ES-I3 (cell line): ENCODE results near the gene CDK12.
A peak's percentile ranks its signal among the peaks of the same experiment; 100 is the strongest.

Experiments
- H3K36me3 ChIP-seq: 2 replicates; pipeline ENCODE4 v1.6.1; 2013; ENCODE audit warnings: mild to moderate bottlenecking, low read length, control low read depth, moderate library complexity; ENCODE audit not compliant: insufficient read depth
- H3K4me1 ChIP-seq: 2 replicates; pipeline ENCODE4 v1.6.1; 2013; ENCODE audit warnings: mild to moderate bottlenecking, control low read depth, low read length; ENCODE audit not compliant: insufficient read depth
- H3K9ac ChIP-seq: 2 replicates; pipeline ENCODE4 v1.6.1; 2013; ENCODE audit warnings: low read depth, mild to moderate bottlenecking, low read length, moderate library complexity
- H3K9me3 ChIP-seq: 2 replicates; pipeline ENCODE4 v1.6.1; 2013; ENCODE audit warnings: mild to moderate bottlenecking, low read length, moderate library complexity; ENCODE audit not compliant: control insufficient read depth, insufficient read depth

CDK12 gene

GRCh38 chr17:39548494-39549225, 87.4 kb downstream of the CDK12 start:
- H3K9me3 ChIP-seq, result no peaks in the 10 kb centered on the region
- no peaks in the 10 kb centered on the region for H3K36me3 ChIP-seq
- peaks cover under 1% of the 10 kb centered on the region; the same call in 1 of the 2 replicates for H3K4me1 ChIP-seq
- H3K9ac ChIP-seq, result no peak overlapping the region

DNA sequence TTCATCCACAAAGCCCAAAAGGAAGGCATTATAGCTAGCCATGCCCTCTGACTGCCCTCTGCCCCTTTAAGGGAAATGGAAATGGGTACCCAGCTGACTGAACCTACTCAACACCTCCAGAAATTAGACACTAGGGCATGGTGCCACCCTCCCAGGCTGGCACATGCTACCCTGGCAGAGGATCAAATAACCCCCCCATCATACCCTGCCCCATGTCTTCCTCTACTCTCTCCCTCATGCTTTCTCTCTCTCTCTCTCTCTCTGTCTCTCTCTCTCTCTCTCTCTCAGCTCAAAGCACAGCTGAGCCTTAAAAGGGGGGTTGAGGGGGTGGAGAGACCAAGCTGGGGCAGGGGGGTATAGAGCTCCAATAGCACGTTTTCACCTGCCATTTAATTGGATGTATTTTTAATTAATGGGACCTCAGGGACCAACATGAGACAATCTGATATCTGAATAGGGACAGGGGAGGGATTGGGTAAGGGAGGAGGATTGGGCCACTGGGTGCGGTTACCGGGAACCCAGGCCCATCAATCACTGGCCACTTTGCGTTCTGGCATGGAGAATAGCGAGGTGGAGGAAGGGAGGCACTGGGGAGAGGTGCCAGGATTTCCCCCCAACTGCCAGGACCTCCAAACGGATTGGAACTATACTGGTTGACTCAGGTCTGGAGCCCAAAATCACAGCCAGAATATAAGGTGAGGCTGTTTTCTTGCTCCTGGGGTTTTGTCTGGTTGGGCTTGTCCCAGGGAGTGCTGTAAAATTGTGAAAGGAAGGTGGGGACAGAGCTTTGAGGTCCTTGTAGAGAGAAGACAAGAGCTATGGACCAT, 88.7 kb downstream of the CDK12 start:
- Histone ChIP-seq H3K36me3 (no peaks in the 10 kb centered on the region), H3K9me3 (no peaks in the 10 kb centered on the region), H3K4me1 (peaks cover 3% of the 10 kb centered on the region; the same call in 1 of the 2 replicates), H3K9ac (no peak overlapping the region)

GRCh38 chr17:39551879-39552278, 90.6 kb downstream of the CDK12 start:
- Histone ChIP-seq H3K4me1 (peaks cover 3% of the 10 kb centered on the region), H3K36me3 (no peaks in the 10 kb centered on the region), H3K9me3 (no peaks in the 10 kb centered on the region), H3K9ac (no peak overlapping the region)

DNA sequence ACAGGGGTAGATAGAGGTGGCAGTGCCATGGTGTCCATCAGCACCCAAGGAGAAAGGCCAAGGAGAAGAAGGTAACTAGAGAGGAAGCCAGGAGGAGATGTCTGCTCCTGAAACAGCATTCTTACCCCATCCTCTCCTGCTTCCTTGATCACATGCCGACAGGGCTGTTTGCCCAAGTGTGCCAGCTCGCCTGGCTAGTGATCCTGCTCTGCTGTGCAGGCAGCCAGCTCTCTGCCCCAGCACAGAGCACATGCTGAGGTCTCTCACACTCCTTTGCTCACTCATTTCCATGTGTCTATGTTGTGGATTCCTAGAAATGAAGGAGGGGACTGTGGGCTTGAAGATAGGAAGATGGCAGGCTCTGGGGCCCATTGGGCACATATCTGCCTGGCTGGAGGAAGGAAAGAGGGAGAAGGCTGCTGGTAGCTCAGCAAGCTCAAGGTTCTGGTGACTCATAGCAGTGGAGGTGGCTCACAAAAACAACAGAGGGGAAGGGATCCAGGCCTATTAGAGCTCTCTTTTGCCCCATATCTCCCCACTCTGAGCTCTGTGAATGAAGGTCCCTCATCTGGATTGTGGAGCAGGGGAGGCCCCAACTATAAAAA, 92.2 kb downstream of the CDK12 start:
- H3K9ac ChIP-seq, result no peak overlapping the region
- peaks cover 3% of the 10 kb centered on the region for H3K4me1 ChIP-seq
- H3K9me3 ChIP-seq, result no peaks in the 10 kb centered on the region
- no peaks in the 10 kb centered on the region for H3K36me3 ChIP-seq

DNA sequence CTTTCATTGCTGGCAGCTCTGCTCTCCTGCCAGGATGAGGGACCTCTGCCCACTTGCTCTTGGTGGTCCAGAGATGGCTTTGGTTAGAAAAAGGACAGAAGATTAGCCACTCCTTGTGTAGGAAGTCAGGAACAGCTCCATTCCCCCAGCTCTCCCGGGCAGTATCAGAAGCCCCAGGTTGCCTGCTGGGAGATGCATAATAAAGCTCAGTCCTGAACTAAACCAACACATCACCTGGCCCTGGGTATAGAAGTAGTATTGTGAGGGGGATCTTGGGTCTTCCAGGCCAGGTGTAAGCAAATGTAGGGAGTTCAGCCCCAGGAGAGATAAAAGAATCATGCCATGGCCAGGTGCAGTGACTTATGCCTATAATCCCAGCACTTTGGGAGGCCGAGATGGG, 94.1 kb downstream of the CDK12 start:
- Histone ChIP-seq H3K4me1 (peaks cover 3% of the 10 kb centered on the region), H3K36me3 (no peaks in the 10 kb centered on the region), H3K9ac (peak overlapping the region; percentile 1; the same call in 1 of the 2 replicates), H3K9me3 (no peaks in the 10 kb centered on the region)

GRCh38 chr17:39556423-39556822, 95.1 kb downstream of the CDK12 start:
- H3K36me3 ChIP-seq, result no peaks in the 10 kb centered on the region
- H3K9me3 ChIP-seq, result no peaks in the 10 kb centered on the region
- peaks cover 3% of the 10 kb centered on the region for H3K4me1 ChIP-seq
- no peak overlapping the region for H3K9ac ChIP-seq

- no peak overlapping the region for H3K9ac ChIP-seq
- H3K36me3 ChIP-seq, result no peaks in the 10 kb centered on the region
- peaks cover 12% of the 10 kb centered on the region for H3K4me1 ChIP-seq
- no peaks in the 10 kb centered on the region for H3K9me3 ChIP-seq
Measured at GRCh38 chr17:39562395-39562794, 101.1 kb downstream of the CDK12 start.

GRCh38 chr17:39562976-39563375, 101.7 kb downstream of the CDK12 start:
- no peaks in the 10 kb centered on the region for H3K36me3 ChIP-seq
- peaks cover 12% of the 10 kb centered on the region for H3K4me1 ChIP-seq
- no peak overlapping the region for H3K9ac ChIP-seq
- no peaks in the 10 kb centered on the region for H3K9me3 ChIP-seq

GRCh38 chr17:39563476-39563875, 102.2 kb downstream of the CDK12 start:
- Histone ChIP-seq H3K36me3 (no peaks in the 10 kb centered on the region), H3K4me1 (peaks cover 12% of the 10 kb centered on the region), H3K9me3 (no peaks in the 10 kb centered on the region), H3K9ac (peak overlapping the region; percentile 19; the same call in 1 of the 2 replicates)

- Histone ChIP-seq H3K4me1 (peaks cover 12% of the 10 kb centered on the region), H3K36me3 (no peaks in the 10 kb centered on the region), H3K9ac (no peak overlapping the region), H3K9me3 (no peaks in the 10 kb centered on the region)
Measured at GRCh38 chr17:39564211-39564848, 103.0 kb downstream of the CDK12 start.

DNA sequence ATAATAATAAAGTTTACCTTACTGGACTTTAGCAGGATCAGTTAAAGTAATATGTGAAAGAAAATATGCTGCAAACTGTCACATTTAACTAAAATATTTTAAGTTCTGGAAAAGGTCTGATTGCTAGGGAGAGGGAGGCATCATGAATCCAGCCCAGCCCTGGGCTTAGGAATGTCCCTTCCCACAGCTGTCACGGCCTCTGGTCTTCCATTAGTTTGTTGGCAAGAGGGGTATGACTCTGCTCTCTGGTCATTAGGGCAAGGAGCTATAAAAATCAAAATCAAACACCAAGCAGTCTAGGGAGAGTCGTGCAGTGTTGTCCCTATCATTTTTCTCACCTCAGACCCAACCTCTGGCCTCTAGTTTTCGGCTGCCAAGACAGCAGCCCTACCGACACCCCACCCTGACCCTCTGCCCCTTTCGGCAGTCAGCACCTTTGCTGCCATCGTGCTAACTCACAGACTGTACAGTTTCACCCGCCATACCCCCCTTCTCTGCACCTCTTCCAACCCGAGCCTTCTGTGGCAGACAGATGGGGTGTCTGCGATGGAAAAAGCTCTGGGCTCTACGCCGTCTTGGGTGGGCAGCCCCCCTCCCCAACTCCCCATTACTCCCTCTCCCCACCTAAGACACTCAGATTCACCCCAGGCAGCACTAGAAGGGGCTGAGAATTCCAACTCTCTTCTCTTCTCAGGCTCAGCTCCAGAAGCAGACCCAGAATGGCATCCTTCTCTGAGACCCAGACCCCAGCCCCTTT, 105.0 kb downstream of the CDK12 start:
- H3K36me3 ChIP-seq, result no peaks in the 10 kb centered on the region
- H3K9ac ChIP-seq, result no peak overlapping the region

GRCh38 chr17:39568702-39569101, 107.4 kb downstream of the CDK12 start:
- Histone ChIP-seq H3K36me3 (no peaks in the 10 kb centered on the region), H3K9me3 (no peaks in the 10 kb centered on the region), H3K9ac (no peak overlapping the region), H3K4me1 (peaks cover 7% of the 10 kb centered on the region; the same call in 1 of the 2 replicates)

More for the DNA sequence above, 105.0 kb downstream of the CDK12 start:
- Histone ChIP-seq H3K4me1 (peaks cover 12% of the 10 kb centered on the region), H3K9me3 (no peaks in the 10 kb centered on the region)

- Histone ChIP-seq H3K36me3 (no peaks in the 10 kb centered on the region), H3K4me1 (0 out of 2 replicates have a peak, but pooled peaks cover 3% of the 10 kb centered on the region), H3K9me3 (no peaks in the 10 kb centered on the region), H3K9ac (no peak overlapping the region)
Measured at GRCh38 chr17:39569126-39569525, 107.8 kb downstream of the CDK12 start.
